Mesothelial cell of epicardium (in vitro differentiated cells): Measurements from ENCODE around the gene CD4. TPM values are rescaled to one million over a fixed set of nuclear protein-coding genes. Genes with fewer than 3 reads are reported as not detected.

ENCODE experiments used
- DNase-seq, 2 experiments: peaks; one replicate each; pipeline ENCODE4 v3.0.0; 2021; ENCODE audit warnings: low spot score in 2 of 2; ENCODE audit not compliant: unreplicated experiment in 2 of 2
- H3K27ac Mint-ChIP-seq: 2 replicates; pipeline ENCODE4 v1.8.0; 2021; ENCODE audit warnings: mixed read lengths
- H3K27me3 Mint-ChIP-seq: 2 replicates; pipeline ENCODE4 v1.8.0; 2021; ENCODE audit warnings: low read depth, mixed read lengths
- H3K36me3 Mint-ChIP-seq: 2 replicates; pipeline ENCODE4 v1.8.0; 2021; ENCODE audit warnings: mixed read lengths
- H3K4me1 Mint-ChIP-seq: 2 replicates; pipeline ENCODE4 v1.8.0; 2021; ENCODE audit warnings: mixed read lengths
- H3K4me3 Mint-ChIP-seq: 2 replicates; pipeline ENCODE4 v1.8.0; 2021; ENCODE audit warnings: mild to moderate bottlenecking, moderate library complexity, mixed read lengths
- H3K9me3 Mint-ChIP-seq: 2 replicates; pipeline ENCODE4 v1.8.0; 2021; ENCODE audit warnings: mixed read lengths
- CTCF ChIP-seq: fragments of 200-600 bp; sonication (generic); IDR thresholded peaks from one replicate; pipeline ENCODE4 v1.5.0; 2021; ENCODE audit warnings: antibody characterized with exemption; ENCODE audit not compliant: unreplicated experiment
- total RNA-seq: library from RNA; stranded (reverse); gene quantifications from 3 replicates; pipeline ENCODE4 v1.2.1, GENCODE V29; 2021

CD4 gene
- total RNA-seq, 1 donor from 2014 or later = 3.8 TPM

DNA sequence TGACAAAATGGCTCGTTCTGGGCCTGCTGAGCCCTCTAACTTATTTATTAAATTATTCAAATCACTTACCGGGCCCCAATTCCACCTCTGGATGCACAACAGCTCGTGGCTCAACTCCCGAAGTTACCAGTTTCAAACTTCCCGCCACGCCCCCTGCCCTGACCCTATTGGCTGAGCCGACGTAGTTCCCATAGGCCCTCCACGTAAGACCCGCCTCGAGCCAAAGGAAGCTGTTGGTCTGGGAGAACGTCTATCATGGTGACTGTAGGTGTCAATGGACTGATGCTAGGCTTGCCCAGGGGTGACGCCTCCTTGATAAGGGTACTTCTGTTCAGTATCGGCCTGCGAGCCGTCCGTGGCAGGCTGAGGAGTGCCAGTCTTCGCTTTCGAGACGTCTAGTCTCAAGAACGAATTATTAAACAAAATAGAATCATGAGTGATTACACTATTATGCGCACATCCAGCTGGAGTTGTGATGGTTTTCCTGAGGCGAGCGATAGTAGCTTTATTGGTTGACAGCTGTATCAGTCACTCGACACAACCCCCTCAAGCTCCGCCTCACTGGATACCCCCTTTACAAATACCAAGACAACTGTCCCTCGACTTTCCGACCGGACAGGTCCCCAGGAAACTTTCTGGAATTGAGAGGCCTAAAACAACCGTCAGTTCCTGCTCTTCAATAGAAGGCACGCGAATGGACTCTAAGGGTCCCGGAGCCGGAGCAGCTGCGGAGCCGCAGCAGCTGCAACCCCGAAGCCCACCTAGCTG, 62.0 kb downstream of the CD4 start, which contains the start of gene CDCA3:
CDCA3 (minus strand) TSS at position 134 of the 768 bp plus-strand sequence. CDS start 334 bp downstream, outside the sequence.
- peaks cover 32% of the 10 kb centered on the region for H3K4me1 Mint-ChIP-seq
- H3K27ac Mint-ChIP-seq = peak within 1 kb of the TSS; percentile 96
- H3K9me3 Mint-ChIP-seq = no peaks in the 10 kb centered on the region
- peak within 1 kb of the TSS; percentile 95 for H3K4me3 Mint-ChIP-seq
- H3K36me3 Mint-ChIP-seq = peaks cover 19% of the 10 kb centered on the region
- DNase-seq = peak; percentile 85 to 94
- no peak for TF ChIP-seq CTCF
- H3K27me3 Mint-ChIP-seq = no peaks in the 10 kb centered on the region

DNA sequence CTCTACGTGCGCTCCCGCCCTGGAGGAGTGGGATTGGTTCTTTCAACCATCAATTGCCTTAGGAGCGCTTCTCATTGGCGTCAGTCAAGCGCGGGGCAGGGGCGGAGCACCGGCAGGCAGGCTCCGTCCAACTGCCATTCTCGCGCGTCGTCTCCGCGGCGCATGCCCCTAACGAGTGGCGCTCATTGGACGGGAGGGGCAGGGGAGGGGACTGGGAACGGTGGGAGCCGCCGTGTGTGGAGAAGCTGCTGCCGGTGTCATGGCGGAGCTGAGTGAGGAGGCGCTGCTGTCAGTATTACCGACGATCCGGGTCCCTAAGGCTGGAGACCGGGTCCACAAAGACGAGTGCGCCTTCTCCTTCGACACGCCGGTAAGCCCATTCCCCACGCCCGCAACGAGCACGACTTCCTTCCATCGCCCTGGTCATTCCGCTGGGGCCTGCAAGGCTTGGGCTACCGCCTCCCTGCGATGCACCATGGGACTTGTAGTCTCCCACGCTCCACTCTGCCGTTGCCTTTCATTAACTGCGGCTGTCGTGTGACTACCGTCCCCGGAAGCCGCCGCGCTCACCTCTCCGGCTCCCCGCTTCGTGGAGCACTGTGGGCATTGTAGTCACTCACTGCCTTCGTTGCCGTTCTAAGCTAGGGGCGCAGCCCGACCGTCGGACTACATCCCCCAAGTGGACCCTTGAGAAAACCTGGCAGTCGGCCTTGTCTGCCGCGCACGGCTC, 62.8 kb downstream of the CD4 start, which contains the start of gene USP5:
USP5 (plus strand) TSS at position 230 of the 730 bp plus-strand sequence; CDS start at position 260, 30 bp downstream.
- no peak for TF ChIP-seq CTCF
- peak; percentile 95 to 97 for DNase-seq
- Mint-ChIP-seq H3K4me1 (peaks cover 32% of the 10 kb centered on the region), H3K4me3 (peak within 1 kb of the TSS; percentile 95), H3K27me3 (no peaks in the 10 kb centered on the region), H3K27ac (peak within 1 kb of the TSS; percentile 96), H3K9me3 (no peaks in the 10 kb centered on the region), H3K36me3 (peaks cover 17% of the 10 kb centered on the region)

DNA sequence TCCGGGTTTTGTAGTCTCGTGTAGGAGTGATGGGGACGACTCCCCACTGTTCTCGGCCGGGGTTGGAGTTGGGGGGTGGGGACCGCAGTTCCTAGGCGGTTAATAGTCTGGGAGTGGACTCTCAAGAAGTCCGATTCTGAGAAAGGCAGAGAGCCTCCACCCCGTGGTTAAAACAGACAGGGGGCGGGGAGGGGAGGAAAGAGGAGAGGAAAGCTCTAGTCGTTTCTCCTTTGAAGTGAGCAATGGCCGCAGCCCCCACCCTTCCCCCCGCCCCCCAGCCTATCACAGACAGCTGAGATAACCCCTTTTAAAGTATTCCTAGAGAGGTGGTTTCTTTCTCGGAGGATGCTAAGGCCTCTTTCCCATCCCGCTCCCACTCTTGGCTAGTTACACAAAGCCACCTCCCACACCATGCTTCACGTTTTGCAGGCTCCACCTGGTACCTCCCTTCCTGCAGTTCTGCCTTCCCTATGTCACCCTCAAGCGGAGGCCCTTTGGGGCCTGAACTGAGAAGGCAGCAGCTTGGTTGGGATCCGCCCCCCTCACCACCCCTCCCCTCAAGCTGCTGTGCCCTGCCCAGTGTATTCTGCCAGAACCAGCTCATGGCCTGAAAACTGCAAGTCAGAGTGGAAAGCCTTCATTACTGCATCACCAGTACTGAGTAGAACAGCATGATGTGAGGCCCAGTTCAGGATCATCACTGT, 63.5 kb downstream of the CD4 start:
- DNase-seq = peak in 1 of 2 experiments; percentile 51

DNA sequence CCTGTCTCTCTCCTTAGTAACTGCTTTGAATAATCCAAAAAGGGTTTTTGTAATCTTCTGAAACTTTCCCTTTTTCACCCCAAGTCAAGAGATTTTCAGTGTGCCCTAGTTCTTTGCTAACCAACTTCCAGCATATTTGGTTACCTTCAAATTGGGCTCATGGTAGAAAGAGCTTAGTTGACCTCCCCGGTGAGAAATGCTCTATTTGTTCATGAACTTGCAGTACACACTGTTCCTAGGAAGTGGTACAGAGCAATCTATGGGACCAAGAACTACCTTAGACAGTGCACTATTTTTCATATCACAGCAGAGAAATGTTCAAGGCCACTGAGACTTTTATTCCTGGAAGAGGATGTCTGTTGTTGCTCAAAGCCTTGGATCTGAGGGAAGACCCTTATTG, 64.3 kb downstream of the CD4 start:
- Mint-ChIP-seq H3K27me3 (no peaks in the 10 kb centered on the region), H3K27ac (peak overlapping the region; percentile 96), H3K4me1 (peaks cover 32% of the 10 kb centered on the region), H3K4me3 (peak overlapping the region; percentile 95), H3K36me3 (peaks cover 26% of the 10 kb centered on the region), H3K9me3 (no peaks in the 10 kb centered on the region)
- no peak for TF ChIP-seq CTCF
- DNase-seq = no peak

More for the DNA sequence above, 63.5 kb downstream of the CD4 start:
- H3K27ac Mint-ChIP-seq = peak overlapping the region; percentile 96
- peak overlapping the region; percentile 95 for H3K4me3 Mint-ChIP-seq
- H3K9me3 Mint-ChIP-seq = no peaks in the 10 kb centered on the region
- no peak for TF ChIP-seq CTCF
- H3K27me3 Mint-ChIP-seq = no peaks in the 10 kb centered on the region
- peaks cover 32% of the 10 kb centered on the region for H3K4me1 Mint-ChIP-seq
- H3K36me3 Mint-ChIP-seq = peaks cover 21% of the 10 kb centered on the region

GRCh38 chr12:6854036-6854435, 64.7 kb downstream of the CD4 start:
- Mint-ChIP-seq H3K27me3 (no peaks in the 10 kb centered on the region), H3K9me3 (no peaks in the 10 kb centered on the region), H3K4me3 (peak overlapping the region; percentile 95), H3K36me3 (peaks cover 24% of the 10 kb centered on the region), H3K4me1 (peaks cover 32% of the 10 kb centered on the region), H3K27ac (peak overlapping the region; percentile 96)
- no peak for DNase-seq
- no peak for TF ChIP-seq CTCF
